CD14-positive monocyte (primary cell): ENCODE data around the gene ACSS1. TPM values are rescaled to one million over a fixed set of nuclear protein-coding genes. Genes with fewer than 3 reads are reported as not detected.

Experiments used
- DNase-seq, 3 donors: peaks; one replicate each; pipeline ENCODE4 v3.0.0-alpha.2; 2011 to 2022
- H2AFZ ChIP-seq: 2 replicates; pipeline ENCODE4 v1.6.0; 2012; ENCODE audit warnings: mild to moderate bottlenecking, low read depth, low read length, inconsistent platforms; ENCODE audit not compliant: insufficient read depth, poor library complexity, severe bottlenecking
- H3K27ac ChIP-seq, 2 donors: 1 replicate in 1 of 2; 2 replicates in 1 of 2; pipeline ENCODE4 v1.5.1; 2012 to 2013; ENCODE audit warnings: low read length in 2 of 2, control low read depth in 1 of 2, inconsistent platforms in 1 of 2, low read depth in 1 of 2, mild to moderate bottlenecking in 1 of 2
- H3K27me3 ChIP-seq, 2 donors: one replicate each; pipeline versions ENCODE4 v1.6.0 to v1.6.1; 2011 to 2013; ENCODE audit warnings: low read length in 2 of 2; ENCODE audit not compliant: control insufficient read depth in 2 of 2, insufficient read depth in 2 of 2
- H3K36me3 ChIP-seq, 2 donors: replicated peaks in 1 of 2; 1 replicate in 1 of 2; 2 replicates in 1 of 2; pipeline versions ENCODE4 v1.5.1 to v1.6.1; 2012 to 2013; ENCODE audit warnings: low read length in 2 of 2, control low read depth in 1 of 2, inconsistent platforms in 1 of 2, mild to moderate bottlenecking in 1 of 2; ENCODE audit not compliant: insufficient read depth in 2 of 2, control insufficient read depth in 1 of 2
- H3K4me1 ChIP-seq, 2 donors: 1 replicate in 1 of 2; 2 replicates in 1 of 2; pipeline versions ENCODE4 v1.5.1 to v1.6.1; 2012 to 2013; ENCODE audit warnings: low read length in 2 of 2, control low read depth in 1 of 2, inconsistent platforms in 1 of 2, mild to moderate bottlenecking in 1 of 2, moderate library complexity in 1 of 2; ENCODE audit not compliant: insufficient read depth in 2 of 2, control insufficient read depth in 1 of 2
- H3K4me2 ChIP-seq: replicated peaks from 2 replicates; pipeline ENCODE3; 2012; ENCODE audit warnings: low read length, moderate library complexity, mild to moderate bottlenecking; ENCODE audit not compliant: poor library complexity, severe bottlenecking; ENCODE audit errors: extremely low read depth
- H3K4me3 ChIP-seq, 3 experiments: fragments of 200-600 bp in 1 of 3; sonication (generic) in 1 of 3; replicated peaks in 1 of 3; 1 replicate in 2 of 3; 2 replicates in 1 of 3; pipeline ENCODE4 v1.5.1; 2011 to 2013; ENCODE audit warnings: low read length in 3 of 3, mild to moderate bottlenecking in 3 of 3, control low read depth in 2 of 3, low read depth in 2 of 3, inconsistent platforms in 1 of 3, moderate library complexity in 1 of 3
- H3K79me2 ChIP-seq: 2 replicates; pipeline ENCODE4 v1.6.0; 2012; ENCODE audit warnings: mild to moderate bottlenecking, control low read depth, inconsistent platforms, low read length, moderate library complexity; ENCODE audit not compliant: insufficient read depth
- H3K9ac ChIP-seq: 2 replicates; pipeline ENCODE4 v1.6.0; 2017; ENCODE audit warnings: low read length, mild to moderate bottlenecking; ENCODE audit not compliant: insufficient read depth, poor library complexity, severe bottlenecking
- H3K9me3 ChIP-seq, 2 donors: replicated peaks in 1 of 2; 1 replicate in 1 of 2; 2 replicates in 1 of 2; pipeline versions ENCODE4 v1.5.1 to v1.6.1; 2012 to 2013; ENCODE audit warnings: low read length in 2 of 2, control low read depth in 1 of 2; ENCODE audit not compliant: control insufficient read depth in 1 of 2, insufficient read depth in 1 of 2
- H4K20me1 ChIP-seq: 2 replicates; pipeline ENCODE4 v1.6.0; 2012; ENCODE audit warnings: mild to moderate bottlenecking, low read length, control low read depth, moderate library complexity; ENCODE audit not compliant: insufficient read depth
- H3K27ac Mint-ChIP-seq, 7 donors: one replicate each; pipeline ENCODE4 v1.8.0; 2020; ENCODE audit warnings: mild to moderate bottlenecking in 7 of 7, mixed read lengths in 7 of 7, moderate library complexity in 6 of 7, inconsistent platforms in 2 of 7
- H3K27me3 Mint-ChIP-seq, 3 donors: one replicate each; pipeline ENCODE4 v1.8.0; 2021 to 2022; ENCODE audit warnings: low read depth in 3 of 3, mild to moderate bottlenecking in 3 of 3, mixed read lengths in 3 of 3, moderate library complexity in 3 of 3, inconsistent platforms in 1 of 3
- H3K36me3 Mint-ChIP-seq, 2 donors: one replicate each; pipeline ENCODE4 v1.8.0; 2020; ENCODE audit warnings: mixed read lengths in 2 of 2, inconsistent platforms in 1 of 2, mild to moderate bottlenecking in 1 of 2
- H3K4me1 Mint-ChIP-seq: one replicate; pipeline ENCODE4 v1.8.0; 2020; ENCODE audit warnings: mild to moderate bottlenecking, mixed read lengths
- H3K4me3 Mint-ChIP-seq, 2 donors: one replicate each; pipeline ENCODE4 v1.8.0; 2020; ENCODE audit warnings: mild to moderate bottlenecking in 2 of 2, mixed read lengths in 2 of 2, moderate library complexity in 1 of 2
- H3K9me3 Mint-ChIP-seq, 7 donors: one replicate each; pipeline ENCODE4 v1.8.0; 2020 to 2022; ENCODE audit warnings: mixed read lengths in 7 of 7, mild to moderate bottlenecking in 6 of 7, moderate library complexity in 6 of 7, inconsistent platforms in 2 of 7
- WGBS: methylation state at CpG from one replicate; pipeline ENCODE4 v1.1.5; 2013; ENCODE audit warnings: missing lambda C conversion rate; ENCODE audit not compliant: insufficient coverage; 5-methylcytosine and 5-hydroxymethylcytosine counted together
- intact Hi-C, 2 donors: fragments of 100-400 bp; cut with micrococcal nuclease; formaldehyde crosslinking; loops; one replicate each; pipeline versions ENCODE4 v1.15.0 to v1.15.1; 2023
- polyA plus RNA-seq, 3 donors: library from polyadenylated mRNA; depleted of rRNA in 1 of 3; unstranded in 2 of 3; stranded (reverse) in 1 of 3; fragments of 300-500 nt in 2 of 3; fragments of >200 nt in 1 of 3; fragmentation: Illumina TruSeq in 2 of 3; gene quantifications; 1 replicate in 2 of 3; 2 replicates in 1 of 3; pipeline ENCODE4 v1.2.3, GENCODE V29; 2012 to 2021
- TF ChIP-seq, protein P1 (sequence below): fragments of 200-600 bp; IDR thresholded peaks from one replicate; pipeline ENCODE4 v1.8.0; 2022; ENCODE audit warnings: antibody characterized with exemption, mild to moderate bottlenecking

Gene ACSS1
- polyA plus RNA-seq, 3 donors: 26.6 to 32.0 (median 27.6) TPM

DNA sequence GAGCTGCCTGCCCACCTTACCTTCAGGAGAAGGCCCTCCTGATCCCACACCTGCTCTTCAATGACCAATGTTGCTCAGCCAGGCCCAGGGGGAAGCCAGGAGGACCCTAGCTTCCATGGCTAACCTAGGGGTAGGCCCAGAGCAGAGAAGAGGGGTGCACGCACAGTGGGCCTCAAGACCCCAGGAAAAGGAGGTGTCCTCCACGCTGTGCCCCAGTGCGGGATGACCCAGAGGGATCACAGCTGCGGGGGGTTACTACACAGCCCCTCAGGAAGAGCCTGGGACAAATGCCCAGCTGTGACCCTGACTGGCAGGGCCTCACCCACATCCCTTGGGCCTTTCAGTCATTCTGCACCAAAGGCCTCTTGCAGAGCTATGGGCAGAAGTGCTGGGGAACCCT, 33.8 kb downstream of the ACSS1 start:
- Histone ChIP-seq H2AFZ (no peak overlapping the region), H3K4me2 (no peak overlapping the region), H3K4me1 (no peaks in the 10 kb centered on the region), H3K4me3 (no peak overlapping the region), H3K9ac (no peak overlapping the region), H3K79me2 (no peaks in the 10 kb centered on the region), H4K20me1 (peaks cover 20% of the 10 kb centered on the region), H3K9me3 (no peaks in the 10 kb centered on the region), H3K27me3 (no peaks in the 10 kb centered on the region), H3K36me3 (peaks cover 24 to 46% of the 10 kb centered on the region in 2 donors), H3K27ac (peak overlapping the region in 1 of 2 donors; percentile 20)
- 96% methylated on average over 4 of the region's 4 CpGs for WGBS
- Mint-ChIP-seq H3K9me3 (no peaks in the 10 kb centered on the region), H3K27me3 (no peaks in the 10 kb centered on the region), H3K4me3 (no peak overlapping the region), H3K27ac (peak overlapping the region in 3 of 7 donors; percentile 35 to 55 (median 38)), H3K4me1 (peaks cover 11% of the 10 kb centered on the region), H3K36me3 (peaks cover 43 to 46% of the 10 kb centered on the region in 2 donors)
- DNase-seq: no peak
- intact Hi-C loops: no loop called here
- TF ChIP-seq, protein P1, sequence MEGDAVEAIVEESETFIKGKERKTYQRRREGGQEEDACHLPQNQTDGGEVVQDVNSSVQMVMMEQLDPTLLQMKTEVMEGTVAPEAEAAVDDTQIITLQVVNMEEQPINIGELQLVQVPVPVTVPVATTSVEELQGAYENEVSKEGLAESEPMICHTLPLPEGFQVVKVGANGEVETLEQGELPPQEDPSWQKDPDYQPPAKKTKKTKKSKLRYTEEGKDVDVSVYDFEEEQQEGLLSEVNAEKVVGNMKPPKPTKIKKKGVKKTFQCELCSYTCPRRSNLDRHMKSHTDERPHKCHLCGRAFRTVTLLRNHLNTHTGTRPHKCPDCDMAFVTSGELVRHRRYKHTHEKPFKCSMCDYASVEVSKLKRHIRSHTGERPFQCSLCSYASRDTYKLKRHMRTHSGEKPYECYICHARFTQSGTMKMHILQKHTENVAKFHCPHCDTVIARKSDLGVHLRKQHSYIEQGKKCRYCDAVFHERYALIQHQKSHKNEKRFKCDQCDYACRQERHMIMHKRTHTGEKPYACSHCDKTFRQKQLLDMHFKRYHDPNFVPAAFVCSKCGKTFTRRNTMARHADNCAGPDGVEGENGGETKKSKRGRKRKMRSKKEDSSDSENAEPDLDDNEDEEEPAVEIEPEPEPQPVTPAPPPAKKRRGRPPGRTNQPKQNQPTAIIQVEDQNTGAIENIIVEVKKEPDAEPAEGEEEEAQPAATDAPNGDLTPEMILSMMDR: no peak

DNA sequence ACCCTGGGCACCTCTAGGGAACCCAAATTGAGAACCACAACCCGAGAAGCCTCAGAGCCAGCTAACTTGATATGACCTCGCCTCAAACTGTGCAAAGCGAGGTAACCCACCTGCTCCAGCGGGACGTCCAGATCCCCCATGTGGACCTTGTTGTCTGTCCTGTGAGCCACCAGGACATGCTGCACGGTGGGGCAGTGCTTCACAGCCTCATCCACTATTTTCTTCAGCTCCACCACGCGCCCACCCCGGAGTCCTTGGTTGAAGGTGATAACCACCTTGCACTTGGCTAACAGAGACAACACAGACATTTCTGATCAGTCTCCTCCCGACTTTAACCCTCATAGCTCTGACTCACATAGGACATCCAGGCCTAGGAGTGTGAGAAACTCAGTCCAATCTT, 34.6 kb downstream of the ACSS1 start:
- Histone ChIP-seq H3K4me2 (no peak overlapping the region), H3K4me1 (no peaks in the 10 kb centered on the region), H3K79me2 (no peaks in the 10 kb centered on the region), H4K20me1 (peaks cover 20% of the 10 kb centered on the region), H2AFZ (no peak overlapping the region), H3K36me3 (peaks cover 27 to 54% of the 10 kb centered on the region in 2 donors), H3K9ac (no peak overlapping the region), H3K9me3 (no peaks in the 10 kb centered on the region), H3K27ac (peak overlapping the region in 1 of 2 donors; percentile 20), H3K4me3 (no peak overlapping the region), H3K27me3 (no peaks in the 10 kb centered on the region)
- TF ChIP-seq, protein P1: no peak
- peaks cover 11% of the 10 kb centered on the region for H3K4me1 Mint-ChIP-seq
- peaks cover 0 to 2% (median 0%) of the 10 kb centered on the region in 3 donors for H3K27me3 Mint-ChIP-seq
- DNase-seq: no peak
- WGBS: 90% methylated on average over 4 of the region's 10 CpGs
- peak overlapping the region in 2 of 7 donors; percentile 5 to 55 for H3K27ac Mint-ChIP-seq
- H3K4me3 Mint-ChIP-seq: no peak overlapping the region
- no peaks in the 10 kb centered on the region for H3K9me3 Mint-ChIP-seq
- peaks cover 43 to 48% of the 10 kb centered on the region in 2 donors for H3K36me3 Mint-ChIP-seq
- intact Hi-C loops: no loop called here
